Dedifferentiated amniotic fluid mesenchymal stem cell (primary cell): Measurements from ENCODE around the gene MTFR2.

Experiments used
- DNase-seq: peaks from one replicate; pipeline ENCODE4 v3.0.0-alpha.2; 2016; ENCODE audit errors: extremely low spot score

Gene MTFR2

GRCh38 chr6:136184738-136185137, 65.4 kb downstream of the MTFR2 start:
- no peak for DNase-seq

- no peak for DNase-seq
Observed at GRCh38 chr6:136181861-136182260, 68.2 kb downstream of the MTFR2 start.

- no peak for DNase-seq
Observed at GRCh38 chr6:136181512-136181833, 68.6 kb downstream of the MTFR2 start.
